GM18868 (cell line): ENCODE results near the gene ST3GAL5.

ENCODE experiments used
- ATAC-seq: cut with Tn5 transposase; IDR thresholded peaks from one replicate; pipeline ENCODE4 v1.9.1; 2021; ENCODE audit warnings: mild to moderate bottlenecking, moderate library complexity; ENCODE audit not compliant: unreplicated experiment

ST3GAL5 gene

DNA sequence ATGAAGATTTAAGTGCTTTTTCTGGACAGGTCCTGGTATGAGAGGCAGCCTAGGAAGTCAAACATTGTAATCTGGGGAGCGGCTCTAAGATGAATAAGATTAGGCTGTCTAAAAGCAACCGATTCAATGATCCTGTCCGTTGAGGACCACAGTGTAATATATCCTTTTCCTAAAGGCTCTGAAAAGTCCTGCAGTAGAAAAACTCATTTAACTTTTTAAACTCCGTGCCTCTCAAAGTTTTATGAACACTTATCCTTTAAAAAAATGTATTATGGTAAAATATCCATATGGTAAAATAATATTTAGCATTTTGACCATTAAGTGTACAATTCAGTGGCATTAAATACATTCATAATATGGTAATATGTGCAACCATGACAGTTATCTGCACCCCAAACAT, 95.2 kb downstream of the ST3GAL5 start:
- ATAC-seq: no peak

GRCh38 chr2:85792783-85793441, 95.9 kb downstream of the ST3GAL5 start:
- ATAC-seq: no peak

DNA sequence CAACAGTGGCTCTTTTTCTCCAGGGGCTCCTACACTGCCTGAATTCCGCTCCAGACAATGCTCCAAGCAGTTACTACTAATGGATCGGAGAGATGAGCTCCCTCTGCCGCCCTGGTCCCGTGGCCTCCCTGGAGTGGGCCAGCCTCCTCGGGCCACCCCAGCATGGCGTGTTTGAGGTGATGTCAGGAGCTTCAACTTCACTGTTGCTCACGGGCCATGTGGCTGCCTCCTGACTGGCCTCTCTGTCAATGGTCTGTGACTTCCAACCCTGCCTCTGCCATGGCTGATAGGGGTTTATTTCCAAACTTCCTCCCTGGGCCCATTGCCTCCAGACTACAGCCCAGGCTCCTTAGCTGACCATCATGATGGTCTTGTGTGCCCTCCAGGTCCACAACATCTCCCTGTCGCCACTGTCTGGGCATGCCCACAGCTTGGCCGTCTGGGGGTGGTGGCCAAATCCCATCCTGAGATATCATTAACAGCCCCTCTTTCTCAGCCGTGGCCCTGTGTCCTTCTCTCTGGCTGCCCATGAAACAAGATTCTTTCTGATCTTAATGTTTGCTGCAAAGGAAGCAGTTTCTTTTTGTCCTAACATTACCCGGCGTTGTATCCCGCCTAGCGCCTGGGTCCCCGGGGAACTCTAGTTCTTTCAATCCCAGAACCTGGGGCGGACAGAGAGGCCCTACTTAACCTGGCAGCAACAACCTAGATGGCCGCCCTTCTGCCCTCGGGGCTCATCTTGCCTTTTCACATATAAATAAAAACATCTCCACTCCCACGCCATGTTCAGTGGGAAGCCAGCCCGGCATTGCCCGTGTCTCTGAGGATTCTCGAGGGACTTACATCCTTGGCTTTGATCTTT, 96.9 kb downstream of the ST3GAL5 start:
- ATAC-seq: no peak

DNA sequence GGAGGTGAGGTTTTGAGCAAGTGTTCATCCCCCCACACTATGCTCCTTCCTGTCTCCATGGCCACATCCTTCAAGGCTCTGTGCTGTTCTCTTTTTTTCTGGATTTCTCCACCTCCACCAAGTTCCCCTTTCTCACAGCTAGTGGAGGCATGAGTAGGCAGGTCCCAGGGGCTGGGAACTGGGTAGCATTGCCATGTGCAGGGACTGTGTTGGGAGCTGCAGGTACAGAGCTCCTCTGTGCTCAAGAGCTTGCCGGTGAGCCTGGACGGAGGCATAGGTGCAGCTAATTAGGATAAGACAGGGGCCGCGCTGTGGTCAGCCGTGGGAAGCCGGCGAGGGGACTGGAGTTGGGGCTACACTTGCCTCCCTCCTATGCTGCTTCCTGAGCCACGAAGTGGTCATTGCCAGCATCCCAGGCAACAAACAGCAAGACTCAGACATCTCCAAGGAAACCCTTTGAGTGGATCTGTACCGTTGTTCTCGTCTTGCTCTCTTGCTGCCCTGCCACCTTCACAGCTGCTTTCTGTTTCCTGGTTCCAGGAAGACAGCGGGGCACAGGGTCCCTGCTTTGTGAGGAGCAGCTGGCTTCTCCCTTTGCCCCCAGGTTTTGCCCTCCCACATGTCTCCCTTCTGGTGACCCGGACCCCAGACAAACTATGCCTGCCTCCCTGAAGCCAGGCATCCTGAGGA, 98.1 kb downstream of the ST3GAL5 start:
- no peak for ATAC-seq

- no peak for ATAC-seq
Measured at GRCh38 chr2:85790032-85790431, 98.8 kb downstream of the ST3GAL5 start.

- no peak for ATAC-seq
Measured at GRCh38 chr2:85789271-85789670, 99.5 kb downstream of the ST3GAL5 start.

DNA sequence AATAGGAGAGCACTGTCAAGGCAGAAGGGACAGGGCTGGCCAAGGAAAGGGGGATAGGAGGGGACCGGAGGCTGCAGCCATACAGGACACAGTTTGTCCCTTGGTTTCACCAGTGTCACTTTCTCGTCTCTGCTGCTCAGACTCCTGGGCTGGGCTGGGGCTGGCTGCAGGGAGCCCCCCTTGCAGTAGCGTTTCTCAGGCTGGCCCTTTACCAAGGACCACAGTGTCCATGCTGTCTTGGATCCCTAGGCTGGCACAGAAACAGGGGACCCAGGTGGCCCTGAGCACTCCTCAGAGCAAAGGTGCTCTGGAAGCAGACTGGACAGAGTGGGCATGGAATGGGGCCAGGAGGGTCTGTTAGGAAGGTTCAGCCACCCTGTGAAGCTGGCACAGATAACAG, 100.2 kb downstream of the ST3GAL5 start:
- ATAC-seq: no peak

DNA sequence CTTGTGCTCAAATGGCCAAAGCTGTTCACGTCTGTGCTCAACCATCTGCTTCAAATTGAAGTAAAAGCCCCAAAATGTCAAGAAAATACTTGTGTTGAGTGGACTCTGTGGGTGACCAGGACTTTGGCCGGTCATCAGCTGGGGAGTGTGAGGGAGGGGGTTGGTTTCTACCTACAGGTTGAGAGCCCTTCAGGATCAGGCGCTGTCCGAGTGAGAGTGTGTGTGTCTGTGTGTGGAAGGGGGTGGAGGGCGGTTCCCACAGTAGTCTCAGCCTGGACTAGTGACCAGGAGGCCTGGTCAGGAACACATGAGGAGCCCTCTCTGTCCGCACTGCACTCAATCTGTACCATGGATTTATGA, 100.8 kb downstream of the ST3GAL5 start:
- no peak for ATAC-seq

GRCh38 chr2:85787282-85787980, 101.4 kb downstream of the ST3GAL5 start:
- no peak for ATAC-seq
